ENCODE results near the gene ATP4B. TPM values are rescaled to one million over a fixed set of nuclear protein-coding genes. Genes with fewer than 3 reads are reported as not detected.

Gene ATP4B
- total and polyA plus RNA-seq, 2 donors (not counting 3 experiments of a cell fraction or from before 2014, with no cell fraction given) = 0.06 TPM; not detected in 1

DNA sequence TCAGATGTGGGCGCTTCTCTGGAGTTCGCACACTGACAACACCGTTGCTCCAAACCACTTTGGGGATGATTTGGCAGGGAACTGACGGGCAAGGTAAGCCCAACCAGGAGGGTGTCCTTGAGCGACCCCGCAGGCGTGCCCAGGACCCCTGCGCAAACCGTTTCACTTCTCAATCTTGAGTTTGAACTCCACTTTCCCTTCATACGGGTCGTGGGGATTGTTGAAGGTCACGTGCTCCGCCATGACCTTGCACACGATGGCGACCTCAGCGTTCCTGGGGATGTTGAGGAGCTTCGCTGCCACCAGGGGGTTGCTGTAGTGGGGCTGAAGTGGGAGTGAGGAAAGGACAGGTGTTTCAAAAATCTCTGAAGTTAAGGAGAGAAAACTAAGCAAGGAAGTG, 8.8 kb downstream of the ATP4B start:
- POLR2A ChIA-PET = no interaction called here
- no peak for TF ChIP-seq POLR2AphosphoS5 (IDR thresholded peaks at IDR 0.05; ENCODE audit: insufficient read depth, low read depth, low read length)
- no peak for TF ChIP-seq FOS (IDR thresholded peaks at IDR 0.05; ENCODE audit: borderline replicate concordance, insufficient read depth, low read length)
- TF ChIP-seq, protein P1, sequence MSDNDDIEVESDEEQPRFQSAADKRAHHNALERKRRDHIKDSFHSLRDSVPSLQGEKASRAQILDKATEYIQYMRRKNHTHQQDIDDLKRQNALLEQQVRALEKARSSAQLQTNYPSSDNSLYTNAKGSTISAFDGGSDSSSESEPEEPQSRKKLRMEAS (IDR thresholded peaks at IDR 0.05; ENCODE audit: insufficient read depth, insufficient read length) = no peak
- no peak for TF ChIP-seq EZH2 (IDR thresholded peaks at IDR 0.05; ENCODE audit: borderline replicate concordance, low read depth, low read length, severe bottlenecking)
- TF ChIP-seq, protein P2, sequence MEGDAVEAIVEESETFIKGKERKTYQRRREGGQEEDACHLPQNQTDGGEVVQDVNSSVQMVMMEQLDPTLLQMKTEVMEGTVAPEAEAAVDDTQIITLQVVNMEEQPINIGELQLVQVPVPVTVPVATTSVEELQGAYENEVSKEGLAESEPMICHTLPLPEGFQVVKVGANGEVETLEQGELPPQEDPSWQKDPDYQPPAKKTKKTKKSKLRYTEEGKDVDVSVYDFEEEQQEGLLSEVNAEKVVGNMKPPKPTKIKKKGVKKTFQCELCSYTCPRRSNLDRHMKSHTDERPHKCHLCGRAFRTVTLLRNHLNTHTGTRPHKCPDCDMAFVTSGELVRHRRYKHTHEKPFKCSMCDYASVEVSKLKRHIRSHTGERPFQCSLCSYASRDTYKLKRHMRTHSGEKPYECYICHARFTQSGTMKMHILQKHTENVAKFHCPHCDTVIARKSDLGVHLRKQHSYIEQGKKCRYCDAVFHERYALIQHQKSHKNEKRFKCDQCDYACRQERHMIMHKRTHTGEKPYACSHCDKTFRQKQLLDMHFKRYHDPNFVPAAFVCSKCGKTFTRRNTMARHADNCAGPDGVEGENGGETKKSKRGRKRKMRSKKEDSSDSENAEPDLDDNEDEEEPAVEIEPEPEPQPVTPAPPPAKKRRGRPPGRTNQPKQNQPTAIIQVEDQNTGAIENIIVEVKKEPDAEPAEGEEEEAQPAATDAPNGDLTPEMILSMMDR (IDR thresholded peaks at IDR 0.05; ENCODE audit: extremely low read depth in 1 of 2, insufficient read depth in 1 of 2, low read depth in 1 of 2, low read length in 2 of 2) = no peak
- no peak for TF ChIP-seq MYC (IDR thresholded peaks at IDR 0.05; ENCODE audit: low read depth, low read length)
- no peak for TF ChIP-seq GATA2 (IDR thresholded peaks at IDR 0.05; ENCODE audit: insufficient read depth, insufficient read length, low read depth, low read length)
- no peak overlapping the region for H3K4me2 ChIP-seq (ENCODE audit: insufficient read depth, low read length)

More for the DNA sequence above, 8.8 kb downstream of the ATP4B start:
- Histone ChIP-seq H2AFZ (ENCODE audit: low read depth, low read length) (no peak overlapping the region), H3K4me1 (ENCODE audit: control insufficient read depth, extremely low read depth, insufficient read depth, low read length) (peaks cover 4% of the 10 kb centered on the region), H3K36me3 (ENCODE audit: control insufficient read depth in 2 of 2, extremely low read depth in 1 of 2, insufficient read depth in 2 of 2, low read length in 2 of 2) (no peaks in the 10 kb centered on the region), H3K9ac (replicated peaks; ENCODE audit: extremely low read depth, insufficient read depth, low read length) (no peak overlapping the region), H3K27me3 (ENCODE audit: control insufficient read depth in 2 of 2, insufficient read depth in 2 of 2, low read length in 2 of 2) (no peaks in the 10 kb centered on the region), H3K9me1 (replicated peaks; ENCODE audit: control insufficient read depth, extremely low read depth, insufficient read depth, low read length) (no peaks in the 10 kb centered on the region), H3K4me3 (replicated peaks in 1 of 3; ENCODE audit: insufficient read depth in 1 of 3, low read depth in 1 of 3, low read length in 3 of 3) (no peak overlapping the region), H4K20me1 (replicated peaks; ENCODE audit: control insufficient read depth, extremely low read depth, insufficient read depth, low read length) (no peaks in the 10 kb centered on the region), H3K79me2 (ENCODE audit: control insufficient read depth, insufficient read depth, low read length) (no peaks in the 10 kb centered on the region), H3K27ac (ENCODE audit: insufficient read depth, low read depth, low read length) (no peak overlapping the region), H3K9me3 (replicated peaks; ENCODE audit: control insufficient read depth, insufficient read depth, low read length) (no peaks in the 10 kb centered on the region)
- dilution Hi-C loops (cut with MboI; ENCODE audit: extremely low pct_ligation_motif_present, low sequenced_read_pairs) (no loop called here), intact Hi-C loops (cut with micrococcal nuclease) (no loop called here)
- CTCF ChIA-PET = interaction anchor here (0.8 kb wide), 1 partner anchor 18 kb away, joined by 3 read pairs; the partner anchor contains the start of gene GRK1
- no peak for FAIRE-seq
- DNase-seq (ENCODE audit: low read depth, low spot score) = no peak
- no TSS peak for BruUV-seq (replicated peaks)

All from endothelial cell of umbilical vein (primary cell).